Cerebellar cortex (tissue), 1 donor: ENCODE measurements around the gene MTM1.

Experiments
- DNase-seq: peaks from one replicate; pipeline ENCODE4 v3.0.0-alpha.2; 2015; ENCODE audit warnings: low spot score

Gene MTM1

GRCh38 chrX:150605603-150606002 is 37.2 kb downstream of the MTM1 start:
- no peak for DNase-seq

- DNase-seq, result no peak
These were observed 38.8 kb downstream of the MTM1 start for GRCh38 chrX:150607201-150607600.

- no peak for DNase-seq
These were observed 41.6 kb downstream of the MTM1 start for GRCh38 chrX:150610043-150610442.

GRCh38 chrX:150610446-150610845 is 42.0 kb downstream of the MTM1 start:
- no peak for DNase-seq

- no peak for DNase-seq
These were observed 46.9 kb downstream of the MTM1 start for GRCh38 chrX:150615356-150615755.

- no peak for DNase-seq
These were observed 47.9 kb downstream of the MTM1 start for GRCh38 chrX:150616179-150616862.

- DNase-seq, result no peak
These were observed 48.4 kb downstream of the MTM1 start for GRCh38 chrX:150616863-150617198.

- no peak for DNase-seq
These were observed 53.2 kb downstream of the MTM1 start for GRCh38 chrX:150621652-150622051.

- DNase-seq, result no peak
These were observed 55.2 kb downstream of the MTM1 start for GRCh38 chrX:150623583-150623982.

GRCh38 chrX:150625097-150625496 is 56.7 kb downstream of the MTM1 start:
- no peak for DNase-seq

GRCh38 chrX:150625875-150626274 is 57.5 kb downstream of the MTM1 start:
- DNase-seq, result no peak

- no peak for DNase-seq
These were observed 59.5 kb downstream of the MTM1 start for GRCh38 chrX:150627957-150628356.

GRCh38 chrX:150635952-150636351 is 67.5 kb downstream of the MTM1 start:
- DNase-seq, result no peak

- DNase-seq, result no peak
These were observed 74.0 kb downstream of the MTM1 start for GRCh38 chrX:150642423-150642822.

- no peak for DNase-seq
These were observed 74.8 kb downstream of the MTM1 start for GRCh38 chrX:150643271-150643670.

GRCh38 chrX:150643958-150644357 is 75.5 kb downstream of the MTM1 start:
- no peak for DNase-seq

- DNase-seq, result no peak
These were observed 76.0 kb downstream of the MTM1 start for GRCh38 chrX:150644422-150644821.

GRCh38 chrX:150647331-150647730 is 78.9 kb downstream of the MTM1 start:
- DNase-seq, result no peak

- DNase-seq, result no peak
These were observed 80.0 kb downstream of the MTM1 start for GRCh38 chrX:150648296-150648940.

GRCh38 chrX:150649096-150649870 is 80.9 kb downstream of the MTM1 start:
- DNase-seq, result no peak

GRCh38 chrX:150651906-150652305 is 83.5 kb downstream of the MTM1 start:
- no peak for DNase-seq

GRCh38 chrX:150655788-150656187 is 87.4 kb downstream of the MTM1 start:
- no peak for DNase-seq

GRCh38 chrX:150663073-150663472 is 94.7 kb downstream of the MTM1 start:
- no peak for DNase-seq
